ENCODE data around the gene PHGDH. TPM values are rescaled to one million over a fixed set of nuclear protein-coding genes. Genes with fewer than 3 reads are reported as not detected.

PHGDH gene
- total and polyA plus RNA-seq, 2 of the 13 experiments (the other 11 are each of a cell fraction or from before 2014, with no cell fraction given) = 95.8 to 133 TPM

DNA sequence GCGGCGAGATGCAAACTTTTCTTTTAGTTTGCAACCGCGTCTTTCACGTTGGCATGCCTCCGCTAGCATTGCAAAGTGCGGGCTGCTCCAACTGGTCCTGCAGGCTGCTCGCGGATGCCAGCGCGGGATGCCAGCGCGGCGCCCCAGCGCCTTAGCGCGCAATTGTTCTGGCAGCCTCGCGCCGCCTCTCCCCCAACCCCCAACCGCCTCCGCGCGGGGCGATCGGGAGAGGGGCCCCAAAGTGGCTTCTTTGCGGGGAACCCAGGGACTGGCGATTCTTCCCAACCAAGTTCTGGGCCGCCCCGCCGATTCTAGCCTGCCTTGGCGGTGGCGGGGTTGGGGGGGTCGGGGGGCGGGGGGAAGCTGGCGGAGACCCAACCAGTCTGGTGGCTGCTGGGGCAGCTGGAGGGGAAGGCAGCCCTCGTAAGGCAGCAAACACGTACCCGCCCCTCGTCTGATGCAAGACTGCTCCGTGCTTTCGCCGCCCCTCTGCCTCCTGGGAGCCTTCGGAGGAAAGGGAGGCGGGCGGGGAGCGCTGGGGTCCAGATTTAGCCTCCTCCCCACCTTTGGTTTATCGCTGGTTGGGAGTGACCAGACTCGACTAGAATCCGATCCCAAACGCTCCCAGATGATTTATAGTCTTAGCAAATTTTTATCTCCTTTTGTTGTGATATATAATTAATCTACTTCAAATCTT is 756 bp downstream of the PHGDH start (continued):
- TF ChIP-seq ZNF577 (CRISPR knock-in tag; IDR thresholded peaks at IDR 0.05; ENCODE audit: borderline replicate concordance, low read depth) (no peak), FOXA3 (CRISPR knock-in tag; IDR thresholded peaks at IDR 0.05) (0 out of 2 replicates have a peak, but pooled peaks have one; percentile 17), MAFK (conservative IDR thresholded peaks at IDR 0.05 in 1 of 2, IDR thresholded peaks at IDR 0.05 in 1 of 2; ENCODE audit: low read length in 2 of 2) (no peak), IKZF1 (IDR thresholded peaks at IDR 0.05) (no peak), ZBTB3 (CRISPR knock-in tag; IDR thresholded peaks at IDR 0.05; ENCODE audit: borderline replicate concordance, low read depth) (no peak), TFAP4 (IDR thresholded peaks at IDR 0.05; ENCODE audit: borderline replicate concordance, low read depth) (peak; percentile 50; the same call in 1 of the 2 replicates), SSRP1 (CRISPR knock-in tag; IDR thresholded peaks at IDR 0.05) (no peak), TFDP2 (CRISPR knock-in tag; IDR thresholded peaks at IDR 0.05) (no peak), NFRKB (IDR thresholded peaks at IDR 0.05) (no peak), NR3C1 (CRISPR knock-in tag; IDR thresholded peaks at IDR 0.05) (no peak), TAF1 (CRISPR knock-in tag; IDR thresholded peaks at IDR 0.05) (peak; percentile 18; the same call in 1 of the 2 replicates), ATRX (CRISPR knock-in tag; IDR thresholded peaks at IDR 0.05; ENCODE audit: borderline replicate concordance) (no peak), RFX5 (IDR thresholded peaks at IDR 0.05; ENCODE audit: low read depth, low read length) (no peak), SALL1 (CRISPR knock-in tag; IDR thresholded peaks at IDR 0.05) (0 out of 2 replicates have a peak, but pooled peaks have one; percentile 3)
- TF ChIP-seq, protein P1, sequence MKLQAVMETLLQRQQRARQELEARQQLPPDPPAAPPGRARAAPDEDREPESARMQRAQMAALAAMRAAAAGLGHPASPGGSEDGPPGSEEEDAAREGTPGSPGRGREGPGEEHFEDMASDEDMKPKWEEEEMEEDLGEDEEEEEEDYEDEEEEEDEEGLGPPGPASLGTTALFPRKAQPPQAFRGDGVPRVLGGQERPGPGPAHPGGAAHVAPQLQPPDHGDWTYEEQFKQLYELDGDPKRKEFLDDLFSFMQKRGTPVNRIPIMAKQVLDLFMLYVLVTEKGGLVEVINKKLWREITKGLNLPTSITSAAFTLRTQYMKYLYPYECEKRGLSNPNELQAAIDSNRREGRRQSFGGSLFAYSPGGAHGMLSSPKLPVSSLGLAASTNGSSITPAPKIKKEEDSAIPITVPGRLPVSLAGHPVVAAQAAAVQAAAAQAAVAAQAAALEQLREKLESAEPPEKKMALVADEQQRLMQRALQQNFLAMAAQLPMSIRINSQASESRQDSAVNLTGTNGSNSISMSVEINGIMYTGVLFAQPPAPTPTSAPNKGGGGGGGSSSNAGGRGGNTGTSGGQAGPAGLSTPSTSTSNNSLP (IDR thresholded peaks at IDR 0.05; ENCODE audit: low read depth, low read length) = no peak
- TF ChIP-seq, protein P2, sequence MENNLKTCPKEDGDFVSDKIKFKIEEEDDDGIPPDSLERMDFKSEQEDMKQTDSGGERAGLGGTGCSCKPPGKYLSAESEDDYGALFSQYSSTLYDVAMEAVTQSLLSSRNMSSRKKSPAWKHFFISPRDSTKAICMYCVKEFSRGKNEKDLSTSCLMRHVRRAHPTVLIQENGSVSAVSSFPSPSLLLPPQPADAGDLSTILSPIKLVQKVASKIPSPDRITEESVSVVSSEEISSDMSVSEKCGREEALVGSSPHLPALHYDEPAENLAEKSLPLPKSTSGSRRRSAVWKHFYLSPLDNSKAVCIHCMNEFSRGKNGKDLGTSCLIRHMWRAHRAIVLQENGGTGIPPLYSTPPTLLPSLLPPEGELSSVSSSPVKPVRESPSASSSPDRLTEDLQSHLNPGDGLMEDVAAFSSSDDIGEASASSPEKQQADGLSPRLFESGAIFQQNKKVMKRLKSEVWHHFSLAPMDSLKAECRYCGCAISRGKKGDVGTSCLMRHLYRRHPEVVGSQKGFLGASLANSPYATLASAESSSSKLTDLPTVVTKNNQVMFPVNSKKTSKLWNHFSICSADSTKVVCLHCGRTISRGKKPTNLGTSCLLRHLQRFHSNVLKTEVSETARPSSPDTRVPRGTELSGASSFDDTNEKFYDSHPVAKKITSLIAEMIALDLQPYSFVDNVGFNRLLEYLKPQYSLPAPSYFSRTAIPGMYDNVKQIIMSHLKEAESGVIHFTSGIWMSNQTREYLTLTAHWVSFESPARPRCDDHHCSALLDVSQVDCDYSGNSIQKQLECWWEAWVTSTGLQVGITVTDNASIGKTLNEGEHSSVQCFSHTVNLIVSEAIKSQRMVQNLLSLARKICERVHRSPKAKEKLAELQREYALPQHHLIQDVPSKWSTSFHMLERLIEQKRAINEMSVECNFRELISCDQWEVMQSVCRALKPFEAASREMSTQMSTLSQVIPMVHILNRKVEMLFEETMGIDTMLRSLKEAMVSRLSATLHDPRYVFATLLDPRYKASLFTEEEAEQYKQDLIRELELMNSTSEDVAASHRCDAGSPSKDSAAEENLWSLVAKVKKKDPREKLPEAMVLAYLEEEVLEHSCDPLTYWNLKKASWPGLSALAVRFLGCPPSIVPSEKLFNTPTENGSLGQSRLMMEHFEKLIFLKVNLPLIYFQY (CRISPR knock-in tag; IDR thresholded peaks at IDR 0.05; ENCODE audit: borderline replicate concordance) = no peak
- TF ChIP-seq, protein P3, sequence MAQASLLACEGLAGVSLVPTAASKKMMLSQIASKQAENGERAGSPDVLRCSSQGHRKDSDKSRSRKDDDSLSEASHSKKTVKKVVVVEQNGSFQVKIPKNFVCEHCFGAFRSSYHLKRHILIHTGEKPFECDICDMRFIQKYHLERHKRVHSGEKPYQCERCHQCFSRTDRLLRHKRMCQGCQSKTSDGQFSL (CRISPR knock-in tag; IDR thresholded peaks at IDR 0.05) = peak; percentile 14; the same call in 1 of the 2 replicates
- TF ChIP-seq, protein P4, sequence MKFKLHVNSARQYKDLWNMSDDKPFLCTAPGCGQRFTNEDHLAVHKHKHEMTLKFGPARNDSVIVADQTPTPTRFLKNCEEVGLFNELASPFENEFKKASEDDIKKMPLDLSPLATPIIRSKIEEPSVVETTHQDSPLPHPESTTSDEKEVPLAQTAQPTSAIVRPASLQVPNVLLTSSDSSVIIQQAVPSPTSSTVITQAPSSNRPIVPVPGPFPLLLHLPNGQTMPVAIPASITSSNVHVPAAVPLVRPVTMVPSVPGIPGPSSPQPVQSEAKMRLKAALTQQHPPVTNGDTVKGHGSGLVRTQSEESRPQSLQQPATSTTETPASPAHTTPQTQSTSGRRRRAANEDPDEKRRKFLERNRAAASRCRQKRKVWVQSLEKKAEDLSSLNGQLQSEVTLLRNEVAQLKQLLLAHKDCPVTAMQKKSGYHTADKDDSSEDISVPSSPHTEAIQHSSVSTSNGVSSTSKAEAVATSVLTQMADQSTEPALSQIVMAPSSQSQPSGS (CRISPR knock-in tag; IDR thresholded peaks at IDR 0.05) = no peak
- TF ChIP-seq, protein P5, sequence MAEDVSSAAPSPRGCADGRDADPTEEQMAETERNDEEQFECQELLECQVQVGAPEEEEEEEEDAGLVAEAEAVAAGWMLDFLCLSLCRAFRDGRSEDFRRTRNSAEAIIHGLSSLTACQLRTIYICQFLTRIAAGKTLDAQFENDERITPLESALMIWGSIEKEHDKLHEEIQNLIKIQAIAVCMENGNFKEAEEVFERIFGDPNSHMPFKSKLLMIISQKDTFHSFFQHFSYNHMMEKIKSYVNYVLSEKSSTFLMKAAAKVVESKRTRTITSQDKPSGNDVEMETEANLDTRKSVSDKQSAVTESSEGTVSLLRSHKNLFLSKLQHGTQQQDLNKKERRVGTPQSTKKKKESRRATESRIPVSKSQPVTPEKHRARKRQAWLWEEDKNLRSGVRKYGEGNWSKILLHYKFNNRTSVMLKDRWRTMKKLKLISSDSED (CRISPR knock-in tag; IDR thresholded peaks at IDR 0.05) = 0 out of 2 replicates have a peak, but pooled peaks have one; percentile 14

Data from HepG2 (cell line).